NB4 (cell line): Measurements from ENCODE around the gene ARRDC1.

Experiments
- CTCF ChIP-seq: IDR thresholded peaks from one replicate; pipeline ENCODE4 v1.5.1; 2012; ENCODE audit warnings: low read depth, low read length
- MAX ChIP-seq: IDR thresholded peaks from 2 replicates; pipeline ENCODE4 v1.6.1; 2011; ENCODE audit warnings: low read depth, low read length
- MYC ChIP-seq: IDR thresholded peaks from 2 replicates; pipeline ENCODE4 v1.6.1; 2011; ENCODE audit warnings: low read depth, low read length
- POLR2A ChIP-seq: IDR thresholded peaks from 2 replicates; pipeline ENCODE4 v1.6.1; 2011; ENCODE audit warnings: mild to moderate bottlenecking; ENCODE audit not compliant: insufficient read length; ENCODE audit errors: extremely low read depth

GRCh38 chr9:137620048-137620405 lies 14.5 kb downstream of the ARRDC1 start:
- TF ChIP-seq CTCF (no peak), POLR2A (no peak), MYC (no peak), MAX (no peak)
